HEK293 (cell line): ENCODE data around the gene PNLIPRP1.

Source experiments
- CTCF ChIA-PET: fragments of 350-600 bp; formaldehyde crosslinking; extraction: SDS; loops from one replicate; lab custom pipeline; 2021; ENCODE audit warnings: antibody characterized with exemption; lab: Yijun Ruan, JAX
- POLR2A ChIA-PET: fragments of 300-600 bp; formaldehyde crosslinking; extraction: SDS; loops from one replicate; lab custom pipeline; 2020; ENCODE audit warnings: antibody characterized with exemption, inconsistent platforms; lab: Yijun Ruan, JAX
- H3K27ac ChIP-seq: fragments of 200-500 bp; sonication (Bioruptor generic); 2 replicates; pipeline ENCODE4 v1.5.1; 2014; ENCODE audit warnings: low read depth, low read length, control low read depth, inconsistent platforms; ENCODE audit errors: extremely low read depth
- H3K36me3 ChIP-seq, 2 experiments: fragments of 200-500 bp in 1 of 2; sonication (Bioruptor generic) in 1 of 2; 1 replicate in 1 of 2; 2 replicates in 1 of 2; pipeline ENCODE4 v1.5.1; 2014 to 2017; ENCODE audit warnings: inconsistent platforms in 2 of 2, low read length in 2 of 2; ENCODE audit not compliant: control insufficient read depth in 2 of 2, insufficient read depth in 1 of 2
- H3K4me1 ChIP-seq: fragments of 200-500 bp; sonication (Bioruptor generic); 2 replicates; pipeline ENCODE4 v1.5.1; 2014; ENCODE audit warnings: mild to moderate bottlenecking, low read length, inconsistent platforms; ENCODE audit not compliant: control insufficient read depth, insufficient read depth
- H3K4me3 ChIP-seq: 2 replicates; pipeline ENCODE4 v1.5.1; 2011; ENCODE audit warnings: low read depth, mild to moderate bottlenecking, control low read depth, low read length, moderate library complexity
- H3K9me3 ChIP-seq: fragments of 200-500 bp; sonication (Bioruptor generic); 2 replicates; pipeline ENCODE4 v1.5.1; 2014; ENCODE audit warnings: low read depth, low read length, inconsistent platforms; ENCODE audit not compliant: control insufficient read depth, insufficient read depth
- BCL11B ChIP-seq: fragments of 450-650 bp; formaldehyde crosslinking; IDR thresholded peaks from 2 replicates; pipeline ENCODE4 v1.5.1; 2016; ENCODE audit warnings: low read depth, missing biosample characterization, missing genetic modification characterization
- CTCF ChIP-seq: fragments of 450-650 bp; formaldehyde crosslinking; IDR thresholded peaks from 2 replicates; pipeline ENCODE4 v1.5.1; 2016; ENCODE audit warnings: missing biosample characterization, missing genetic modification characterization
- MYNN ChIP-seq: fragments of 450-650 bp; formaldehyde crosslinking; IDR thresholded peaks from 2 replicates; pipeline ENCODE4 v1.5.1; 2016; ENCODE audit warnings: missing biosample characterization, missing genetic modification characterization, borderline replicate concordance
- MZF1 ChIP-seq: fragments of 450-650 bp; formaldehyde crosslinking; IDR thresholded peaks from 2 replicates; pipeline ENCODE4 v1.5.1; 2017; ENCODE audit warnings: missing biosample characterization, missing genetic modification characterization, borderline replicate concordance
- PRDM6 ChIP-seq: fragments of 450-650 bp; formaldehyde crosslinking; IDR thresholded peaks from 2 replicates; pipeline ENCODE4 v1.5.1; 2017; ENCODE audit warnings: missing biosample characterization, missing genetic modification characterization
- SP2 ChIP-seq: fragments of 450-650 bp; formaldehyde crosslinking; IDR thresholded peaks from 2 replicates; pipeline ENCODE4 v1.5.1; 2016; ENCODE audit warnings: missing biosample characterization, missing genetic modification characterization
- WT1 ChIP-seq: fragments of 450-650 bp; formaldehyde crosslinking; IDR thresholded peaks from 2 replicates; pipeline ENCODE4 v1.5.1; 2016; ENCODE audit warnings: missing biosample characterization, missing genetic modification characterization
- YY2 ChIP-seq: fragments of 450-650 bp; formaldehyde crosslinking; IDR thresholded peaks from 2 replicates; pipeline ENCODE4 v1.5.1; 2016; ENCODE audit warnings: missing biosample characterization, missing genetic modification characterization
- ZBTB17 ChIP-seq: fragments of 450-650 bp; formaldehyde crosslinking; IDR thresholded peaks from 2 replicates; pipeline ENCODE4 v1.5.1; 2016; ENCODE audit warnings: missing biosample characterization, missing genetic modification characterization
- ZFP3 ChIP-seq: fragments of 450-650 bp; formaldehyde crosslinking; IDR thresholded peaks from 2 replicates; pipeline ENCODE4 v1.5.1; 2016; ENCODE audit warnings: low read depth, missing biosample characterization, missing genetic modification characterization
- ZNF311 ChIP-seq: fragments of 450-650 bp; formaldehyde crosslinking; IDR thresholded peaks from 2 replicates; pipeline ENCODE4 v1.5.1; 2017; ENCODE audit warnings: missing biosample characterization, missing genetic modification characterization, borderline replicate concordance
- ZNF341 ChIP-seq: fragments of 450-650 bp; formaldehyde crosslinking; IDR thresholded peaks from 2 replicates; pipeline ENCODE4; 2016; ENCODE audit warnings: low read depth, missing biosample characterization, missing genetic modification characterization
- ZNF394 ChIP-seq: fragments of 450-650 bp; formaldehyde crosslinking; IDR thresholded peaks from 2 replicates; pipeline ENCODE4 v1.5.1; 2016; ENCODE audit warnings: missing biosample characterization, missing genetic modification characterization, mild to moderate bottlenecking, moderate library complexity, borderline replicate concordance
- ZNF404 ChIP-seq: fragments of 450-650 bp; formaldehyde crosslinking; IDR thresholded peaks from 2 replicates; pipeline ENCODE4 v1.5.1; 2017; ENCODE audit warnings: missing biosample characterization, missing genetic modification characterization
- ZNF48 ChIP-seq: fragments of 450-650 bp; formaldehyde crosslinking; IDR thresholded peaks from 2 replicates; pipeline ENCODE4 v1.5.1; 2016; ENCODE audit warnings: missing biosample characterization, missing genetic modification characterization
- ZNF560 ChIP-seq: fragments of 450-650 bp; formaldehyde crosslinking; IDR thresholded peaks from 2 replicates; pipeline ENCODE4 v1.5.1; 2017; ENCODE audit warnings: missing biosample characterization, missing genetic modification characterization, borderline replicate concordance
- ZNF580 ChIP-seq: fragments of 450-650 bp; formaldehyde crosslinking; IDR thresholded peaks from 2 replicates; pipeline ENCODE4 v1.5.1; 2016; ENCODE audit warnings: missing biosample characterization, missing genetic modification characterization
- ZNF837 ChIP-seq: fragments of 450-650 bp; formaldehyde crosslinking; IDR thresholded peaks from 2 replicates; pipeline ENCODE4 v1.5.1; 2016; ENCODE audit warnings: missing biosample characterization, missing genetic modification characterization
- TF ChIP-seq, protein P1 (sequence below): IDR thresholded peaks from 2 replicates; pipeline ENCODE4 v1.6.1; 2011; ENCODE audit warnings: mild to moderate bottlenecking, low read depth, low read length, borderline replicate concordance
- TF ChIP-seq, protein P2 (sequence below): fragments of 450-650 bp; formaldehyde crosslinking; IDR thresholded peaks from 2 replicates; pipeline ENCODE4 v1.5.1; 2016; ENCODE audit warnings: missing biosample characterization, missing genetic modification characterization

The PNLIPRP1 gene

DNA sequence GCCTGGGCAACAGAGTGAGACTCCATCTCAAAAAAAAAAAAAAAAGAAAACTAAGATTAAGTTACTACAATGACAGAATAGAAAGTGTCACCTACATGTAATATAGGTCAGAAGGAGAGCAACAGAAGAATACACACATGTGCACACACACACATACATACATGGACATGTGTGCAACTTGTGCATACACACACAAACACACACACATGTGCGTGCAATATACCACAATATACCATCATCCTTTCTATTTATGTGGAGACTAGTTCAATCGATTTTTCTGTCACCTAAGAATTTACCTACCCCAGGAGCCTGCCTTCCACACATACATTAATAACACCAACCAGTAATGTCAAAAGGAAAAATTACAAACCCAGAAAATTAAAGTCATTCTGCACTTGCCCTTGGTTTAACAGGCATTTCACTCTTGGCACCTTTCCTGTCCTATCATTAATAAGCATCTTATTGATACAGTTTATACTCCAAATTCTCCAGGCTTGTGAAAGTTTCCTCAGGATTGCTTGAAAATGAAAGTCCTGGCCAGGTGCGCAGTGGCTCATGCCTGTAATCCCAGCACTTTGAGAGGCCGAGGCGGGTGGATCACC is 2.5 kb downstream of the PNLIPRP1 start:
- POLR2A ChIA-PET, result no interaction called here
- Histone ChIP-seq H3K4me1 (peaks cover 9% of the 10 kb centered on the region), H3K27ac (no peak overlapping the region), H3K9me3 (no peaks in the 10 kb centered on the region), H3K4me3 (no peak overlapping the region), H3K36me3 (no peaks in the 10 kb centered on the region)
- CTCF ChIA-PET, result no interaction called here
- TF ChIP-seq BCL11B (tag by site-specific recombination) (no peak), ZNF311 (no peak), WT1 (tag by site-specific recombination) (no peak)
- TF ChIP-seq, protein P1, sequence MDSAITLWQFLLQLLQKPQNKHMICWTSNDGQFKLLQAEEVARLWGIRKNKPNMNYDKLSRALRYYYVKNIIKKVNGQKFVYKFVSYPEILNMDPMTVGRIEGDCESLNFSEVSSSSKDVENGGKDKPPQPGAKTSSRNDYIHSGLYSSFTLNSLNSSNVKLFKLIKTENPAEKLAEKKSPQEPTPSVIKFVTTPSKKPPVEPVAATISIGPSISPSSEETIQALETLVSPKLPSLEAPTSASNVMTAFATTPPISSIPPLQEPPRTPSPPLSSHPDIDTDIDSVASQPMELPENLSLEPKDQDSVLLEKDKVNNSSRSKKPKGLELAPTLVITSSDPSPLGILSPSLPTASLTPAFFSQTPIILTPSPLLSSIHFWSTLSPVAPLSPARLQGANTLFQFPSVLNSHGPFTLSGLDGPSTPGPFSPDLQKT, result no peak

DNA sequence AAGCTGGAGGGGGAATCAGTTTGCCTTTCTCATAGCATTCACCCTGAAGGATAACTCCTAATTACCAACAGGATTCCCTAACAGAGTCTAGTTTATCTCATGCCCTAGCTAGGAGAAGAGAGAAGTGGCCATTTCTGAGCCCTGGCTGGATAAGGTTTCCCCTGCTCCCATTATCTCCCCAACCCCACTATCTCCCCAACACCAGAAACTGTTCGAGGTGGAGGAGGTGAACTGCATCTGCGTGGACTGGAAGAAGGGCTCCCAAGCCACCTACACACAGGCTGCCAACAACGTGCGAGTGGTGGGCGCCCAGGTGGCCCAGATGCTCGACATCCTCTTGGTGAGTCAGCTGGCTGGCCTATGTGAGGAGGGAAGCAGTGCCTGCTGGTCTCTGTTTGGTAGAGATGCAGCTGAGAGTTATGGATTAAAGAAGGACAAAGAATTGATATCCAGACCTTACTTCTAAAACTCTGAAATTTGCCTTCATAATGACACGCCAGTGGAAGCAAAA is 3.8 kb downstream of the PNLIPRP1 start:
- H3K4me3 ChIP-seq, result no peak overlapping the region
- H3K4me1 ChIP-seq, result peaks cover 9% of the 10 kb centered on the region
- no peak for TF ChIP-seq MYNN (tag by site-specific recombination)
- TF ChIP-seq ZNF560 (tag by site-specific recombination), result no peak
- no peak for TF ChIP-seq ZNF341 (tag by site-specific recombination)
- no peak for TF ChIP-seq ZNF394 (tag by site-specific recombination)
- no peak for TF ChIP-seq ZNF837 (tag by site-specific recombination)
- no peak for TF ChIP-seq PRDM6 (tag by site-specific recombination)
- TF ChIP-seq SP2 (tag by site-specific recombination), result no peak
- TF ChIP-seq YY2 (tag by site-specific recombination), result no peak
- TF ChIP-seq ZFP3 (tag by site-specific recombination), result no peak
- no peak for TF ChIP-seq CTCF (tag by site-specific recombination)
- TF ChIP-seq ZBTB17 (tag by site-specific recombination), result no peak
- no peak for TF ChIP-seq ZNF48
- TF ChIP-seq ZNF404 (tag by site-specific recombination), result no peak
- TF ChIP-seq ZNF580 (tag by site-specific recombination), result no peak
- TF ChIP-seq, protein P2, sequence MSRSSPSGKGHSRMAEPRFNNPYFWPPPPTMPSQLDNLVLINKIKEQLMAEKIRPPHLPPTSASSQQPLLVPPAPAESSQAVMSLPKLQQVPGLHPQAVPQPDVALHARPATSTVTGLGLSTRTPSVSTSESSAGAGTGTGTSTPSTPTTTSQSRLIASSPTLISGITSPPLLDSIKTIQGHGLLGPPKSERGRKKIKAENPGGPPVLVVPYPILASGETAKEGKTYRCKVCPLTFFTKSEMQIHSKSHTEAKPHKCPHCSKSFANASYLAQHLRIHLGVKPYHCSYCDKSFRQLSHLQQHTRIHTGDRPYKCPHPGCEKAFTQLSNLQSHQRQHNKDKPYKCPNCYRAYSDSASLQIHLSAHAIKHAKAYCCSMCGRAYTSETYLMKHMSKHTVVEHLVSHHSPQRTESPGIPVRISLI (tag by site-specific recombination), result no peak
- TF ChIP-seq MZF1 (tag by site-specific recombination), result no peak
- TF ChIP-seq, all 188 proteins: peak for 0
- no peaks in the 10 kb centered on the region for H3K36me3 ChIP-seq
- no peaks in the 10 kb centered on the region for H3K9me3 ChIP-seq
- ChIA-PET POLR2A (interaction anchor here (0.7 kb wide), 1 partner anchor 121 kb away, joined by 4 read pairs; no protein-coding TSS in a partner anchor), CTCF (interaction anchor here (0.7 kb wide), 1 partner anchor 87 kb away, joined by 4 read pairs; no protein-coding TSS in a partner anchor)
- H3K27ac ChIP-seq, result no peak overlapping the region
